ENCODE results near the gene SYNPO2.

SYNPO2 gene

GRCh38 chr4:118888666-118889311 lies at the start of gene SYNPO2:
Gene SYNPO2, plus strand, starts transcription at chr4:118888854. Its CDS starts 183 bp downstream, at chr4:118889037.
- peak; percentile 93 for DNase-seq (ENCODE audit: low read depth)

GRCh38 chr4:118839221-118839927 lies 49.3 kb upstream of the SYNPO2 start:
- no peak for TF ChIP-seq CTCF (IDR thresholded peaks at IDR 0.05; ENCODE audit: low read depth, low read length)
- no peak for TF ChIP-seq POLR2A (IDR thresholded peaks at IDR 0.05; ENCODE audit: extremely low read depth, insufficient read length)
- no peak for DNase-seq (ENCODE audit: low read depth)
- H3K4me3 ChIP-seq (ENCODE audit: low read depth, low read length) = no peak overlapping the region

More at GRCh38 chr4:118888666-118889311, at the start of gene SYNPO2:
- TF ChIP-seq CTCF (IDR thresholded peaks at IDR 0.05; ENCODE audit: low read depth, low read length) (no peak), POLR2A (IDR thresholded peaks at IDR 0.05; ENCODE audit: extremely low read depth, insufficient read length) (peak; percentile 53), MAX (IDR thresholded peaks at IDR 0.05; ENCODE audit: low read depth, low read length) (no peak), MYC (IDR thresholded peaks at IDR 0.05; ENCODE audit: low read depth, low read length) (peak; percentile 3; the same call in 1 of the 2 replicates)
- H3K4me3 ChIP-seq (ENCODE audit: low read depth, low read length) = peak within 1 kb of the TSS; percentile 85

- H3K4me3 ChIP-seq (ENCODE audit: low read depth, low read length) = no peak overlapping the region
- no peak for DNase-seq (ENCODE audit: low read depth)
- TF ChIP-seq POLR2A (IDR thresholded peaks at IDR 0.05; ENCODE audit: extremely low read depth, insufficient read length) (no peak), MYC (IDR thresholded peaks at IDR 0.05; ENCODE audit: low read depth, low read length) (no peak), CTCF (IDR thresholded peaks at IDR 0.05; ENCODE audit: low read depth, low read length) (no peak), MAX (IDR thresholded peaks at IDR 0.05; ENCODE audit: low read depth, low read length) (no peak)
Observed at GRCh38 chr4:118842055-118842454, 46.6 kb upstream of the SYNPO2 start.

GRCh38 chr4:118843237-118843636 lies 45.4 kb upstream of the SYNPO2 start:
- TF ChIP-seq MAX (IDR thresholded peaks at IDR 0.05; ENCODE audit: low read depth, low read length) (no peak), POLR2A (IDR thresholded peaks at IDR 0.05; ENCODE audit: extremely low read depth, insufficient read length) (no peak), CTCF (IDR thresholded peaks at IDR 0.05; ENCODE audit: low read depth, low read length) (no peak), MYC (IDR thresholded peaks at IDR 0.05; ENCODE audit: low read depth, low read length) (no peak)
- H3K4me3 ChIP-seq (ENCODE audit: low read depth, low read length) = no peak overlapping the region
- no peak for DNase-seq (ENCODE audit: low read depth)

GRCh38 chr4:118845552-118846050 lies 43.1 kb upstream of the SYNPO2 start:
- no peak overlapping the region for H3K4me3 ChIP-seq (ENCODE audit: low read depth, low read length)
- TF ChIP-seq CTCF (IDR thresholded peaks at IDR 0.05; ENCODE audit: low read depth, low read length) = no peak
- TF ChIP-seq MYC (IDR thresholded peaks at IDR 0.05; ENCODE audit: low read depth, low read length) = no peak
- TF ChIP-seq POLR2A (IDR thresholded peaks at IDR 0.05; ENCODE audit: extremely low read depth, insufficient read length) = no peak
- DNase-seq (ENCODE audit: low read depth) = no peak

Measured in NB4 (cell line).